CD4-positive, alpha-beta memory T cell (primary cell): Measurements from ENCODE around the gene GMDS. TPM values are rescaled to one million over a fixed set of nuclear protein-coding genes. Genes with fewer than 3 reads are reported as not detected.

ENCODE experiments used
- CTCF ChIA-PET: fragments of 350-600 bp; sonication (Branson Sonifier 250); formaldehyde crosslinking; loops from one replicate; lab custom pipeline; 2021; ENCODE audit warnings: inconsistent platforms; ENCODE audit not compliant: partially characterized antibody; lab: Charles Lee
- POLR2A ChIA-PET: fragments of 350-600 bp; sonication (Branson Sonifier 250); formaldehyde crosslinking; loops from one replicate; lab custom pipeline; 2021; ENCODE audit not compliant: partially characterized antibody; lab: Charles Lee
- DNase-seq, 5 donors: peaks; one replicate each; pipeline versions ENCODE4 v3.0.0 to v3.0.0-alpha.2; 2020 to 2022; ENCODE audit warnings: mixed read lengths in 1 of 5
- H3K27ac ChIP-seq: one replicate; pipeline ENCODE4 v1.7.0; 2013; ENCODE audit warnings: low read depth, low read length
- H3K27me3 ChIP-seq: 2 replicates; pipeline ENCODE4 v1.7.0; 2013; ENCODE audit warnings: mild to moderate bottlenecking, low read length, moderate library complexity; ENCODE audit not compliant: insufficient read depth
- H3K36me3 ChIP-seq: 2 replicates; pipeline ENCODE4 v1.7.0; 2013; ENCODE audit warnings: mild to moderate bottlenecking, low read length, moderate library complexity; ENCODE audit not compliant: insufficient read depth
- H3K4me1 ChIP-seq: 2 replicates; pipeline ENCODE4 v1.7.0; 2013; ENCODE audit warnings: mild to moderate bottlenecking, low read length, moderate library complexity; ENCODE audit not compliant: insufficient read depth
- H3K4me3 ChIP-seq, 2 donors: one replicate each; pipeline ENCODE4 v1.7.0; 2013; ENCODE audit warnings: low read length in 2 of 2, mild to moderate bottlenecking in 1 of 2
- H3K9me3 ChIP-seq, 2 donors: one replicate each; pipeline ENCODE4 v1.7.0; 2013; ENCODE audit warnings: low read length in 2 of 2, control low read depth in 1 of 2; ENCODE audit not compliant: control insufficient read depth in 1 of 2
- H3K27ac Mint-ChIP-seq, 7 donors: one replicate each; pipeline ENCODE4 v1.8.0; 2020 to 2021; ENCODE audit warnings: mixed read lengths in 7 of 7, mild to moderate bottlenecking in 6 of 7, inconsistent platforms in 3 of 7, moderate library complexity in 3 of 7
- H3K27me3 Mint-ChIP-seq, 2 donors: one replicate each; pipeline ENCODE4 v1.8.0; 2020 to 2021; ENCODE audit warnings: mixed read lengths in 2 of 2
- H3K36me3 Mint-ChIP-seq, 2 donors: one replicate each; pipeline ENCODE4 v1.8.0; 2020 to 2021; ENCODE audit warnings: mixed read lengths in 2 of 2, inconsistent platforms in 1 of 2, mild to moderate bottlenecking in 1 of 2
- H3K4me1 Mint-ChIP-seq, 4 donors: one replicate each; pipeline ENCODE4 v1.8.0; 2020 to 2021; ENCODE audit warnings: mixed read lengths in 4 of 4, mild to moderate bottlenecking in 1 of 4
- H3K4me3 Mint-ChIP-seq, 8 donors: one replicate each; pipeline ENCODE4 v1.8.0; 2020 to 2021; ENCODE audit warnings: mixed read lengths in 8 of 8, mild to moderate bottlenecking in 7 of 8, moderate library complexity in 6 of 8, inconsistent platforms in 3 of 8
- H3K9me3 Mint-ChIP-seq, 8 donors: one replicate each; pipeline ENCODE4 v1.8.0; 2020 to 2021; ENCODE audit warnings: mixed read lengths in 8 of 8, mild to moderate bottlenecking in 5 of 8, inconsistent platforms in 3 of 8, moderate library complexity in 1 of 8
- intact Hi-C: fragments of 100-400 bp; cut with micrococcal nuclease; formaldehyde crosslinking; loops from one replicate; pipeline ENCODE4 v1.15.1; 2023
- polyA plus RNA-seq, 2 donors: library from polyadenylated mRNA; unstranded; fragments of 300-500 nt; fragmentation: Illumina TruSeq; gene quantifications; one replicate each; pipeline ENCODE4 v1.2.3, GENCODE V29; 2021
- total RNA-seq, 2 experiments: library from RNA; stranded (reverse); gene quantifications; one replicate each; pipeline ENCODE4 v1.2.3, GENCODE V29; 2021

Gene GMDS
- total and polyA plus RNA-seq, 4 experiments from 2014 or later = 12.1 to 24.0 (median 15.2) TPM

- Mint-ChIP-seq H3K27ac (no peak overlapping the region), H3K4me3 (no peak overlapping the region), H3K27me3 (no peaks in the 10 kb centered on the region), H3K36me3 (peaks cover 5 to 11% of the 10 kb centered on the region in 2 donors), H3K9me3 (no peaks in the 10 kb centered on the region), H3K4me1 (peaks cover 6 to 10% (median 8%) of the 10 kb centered on the region in 4 donors)
- CTCF ChIA-PET = interaction anchor here (1.7 kb wide), 1 partner anchor 521 kb away, joined by 3 read pairs; no protein-coding TSS in a partner anchor
- POLR2A ChIA-PET = no interaction called here
- Histone ChIP-seq H3K27me3 (no peaks in the 10 kb centered on the region), H3K36me3 (no peaks in the 10 kb centered on the region), H3K9me3 (no peaks in the 10 kb centered on the region), H3K27ac (no peak overlapping the region), H3K4me1 (peaks cover 1% of the 10 kb centered on the region), H3K4me3 (no peak overlapping the region)
- intact Hi-C loops = no loop called here
- DNase-seq = no peak
These were observed 128.9 kb downstream of the GMDS start for GRCh38 chr6:2116496-2116895.

GRCh38 chr6:2114100-2114499 is 131.3 kb downstream of the GMDS start:
- Mint-ChIP-seq H3K4me3 (no peak overlapping the region), H3K4me1 (peaks cover 14 to 22% (median 18%) of the 10 kb centered on the region in 4 donors), H3K27me3 (no peaks in the 10 kb centered on the region), H3K27ac (no peak overlapping the region), H3K36me3 (peaks cover 0 to 11% of the 10 kb centered on the region in 2 donors), H3K9me3 (no peaks in the 10 kb centered on the region)
- H3K36me3 ChIP-seq = no peaks in the 10 kb centered on the region
- no peaks in the 10 kb centered on the region for H3K9me3 ChIP-seq
- DNase-seq = no peak
- H3K4me1 ChIP-seq = peaks cover 10% of the 10 kb centered on the region
- ChIA-PET CTCF (no interaction called here), POLR2A (no interaction called here)
- H3K27me3 ChIP-seq = no peaks in the 10 kb centered on the region
- H3K27ac ChIP-seq = no peak overlapping the region
- no peak overlapping the region for H3K4me3 ChIP-seq
- intact Hi-C loops = no loop called here

GRCh38 chr6:2111162-2111677 is 134.2 kb downstream of the GMDS start:
- H3K4me3 ChIP-seq = no peak overlapping the region
- peak overlapping the region in 7 of 8 donors; percentile 51 to 73 (median 69) for H3K4me3 Mint-ChIP-seq
- peaks cover 14 to 22% (median 18%) of the 10 kb centered on the region in 4 donors for H3K4me1 Mint-ChIP-seq
- no peaks in the 10 kb centered on the region for H3K27me3 ChIP-seq
- no peaks in the 10 kb centered on the region for H3K36me3 ChIP-seq
- H3K4me1 ChIP-seq = peaks cover 10% of the 10 kb centered on the region
- H3K36me3 Mint-ChIP-seq = peaks cover 0 to 11% of the 10 kb centered on the region in 2 donors
- DNase-seq = no peak
- no peaks in the 10 kb centered on the region for H3K9me3 Mint-ChIP-seq
- H3K9me3 ChIP-seq = no peaks in the 10 kb centered on the region
- ChIA-PET CTCF (interaction anchor here (1.3 to 1.9 kb wide), 2 partner anchors 12 to 523 kb away, joined by 4 read pairs; no protein-coding TSS in a partner anchor), POLR2A (no interaction called here)
- H3K27ac ChIP-seq = no peak overlapping the region
- H3K27me3 Mint-ChIP-seq = no peaks in the 10 kb centered on the region
- H3K27ac Mint-ChIP-seq = peak overlapping the region in 4 of 7 donors; percentile 1 to 34 (median 28)
- intact Hi-C loops = no loop called here

GRCh38 chr6:2110504-2110903 is 134.9 kb downstream of the GMDS start:
- Histone ChIP-seq H3K36me3 (no peaks in the 10 kb centered on the region), H3K27me3 (no peaks in the 10 kb centered on the region), H3K4me1 (peaks cover 10% of the 10 kb centered on the region), H3K9me3 (no peaks in the 10 kb centered on the region), H3K27ac (no peak overlapping the region), H3K4me3 (no peak overlapping the region)
- intact Hi-C loops = no loop called here
- Mint-ChIP-seq H3K27me3 (no peaks in the 10 kb centered on the region), H3K4me1 (peaks cover 14 to 22% (median 18%) of the 10 kb centered on the region in 4 donors), H3K27ac (peak overlapping the region in 5 of 7 donors; percentile 1 to 54 (median 31)), H3K9me3 (no peaks in the 10 kb centered on the region), H3K36me3 (peaks cover 0 to 8% of the 10 kb centered on the region in 2 donors), H3K4me3 (peak overlapping the region; percentile 34 to 73 (median 64))
- ChIA-PET POLR2A (no interaction called here), CTCF (interaction anchor here (1.9 kb wide), 1 partner anchor 523 kb away, joined by 4 read pairs; no protein-coding TSS in a partner anchor)
- DNase-seq = peak in 1 of 5 donors; percentile 2

GRCh38 chr6:2109796-2110195 is 135.6 kb downstream of the GMDS start:
- Histone ChIP-seq H3K27me3 (no peaks in the 10 kb centered on the region), H3K4me3 (no peak overlapping the region), H3K4me1 (peaks cover 10% of the 10 kb centered on the region), H3K27ac (no peak overlapping the region), H3K9me3 (no peaks in the 10 kb centered on the region), H3K36me3 (no peaks in the 10 kb centered on the region)
- peaks cover 14 to 22% (median 18%) of the 10 kb centered on the region in 4 donors for H3K4me1 Mint-ChIP-seq
- H3K9me3 Mint-ChIP-seq = no peaks in the 10 kb centered on the region
- H3K27me3 Mint-ChIP-seq = no peaks in the 10 kb centered on the region
- POLR2A ChIA-PET = no interaction called here
- H3K27ac Mint-ChIP-seq = no peak overlapping the region
- no peak overlapping the region for H3K4me3 Mint-ChIP-seq
- CTCF ChIA-PET = interaction anchor here (1.9 kb wide), 1 partner anchor 524 kb away, joined by 4 read pairs; no protein-coding TSS in a partner anchor
- H3K36me3 Mint-ChIP-seq = peaks cover 0 to 3% of the 10 kb centered on the region in 2 donors
- no peak for DNase-seq
- intact Hi-C loops = no loop called here

GRCh38 chr6:2108700-2109306 is 136.6 kb downstream of the GMDS start:
- Mint-ChIP-seq H3K4me3 (peak overlapping the region in 1 of 8 donors; percentile 27), H3K27me3 (no peaks in the 10 kb centered on the region), H3K36me3 (peaks cover 0 to 7% of the 10 kb centered on the region in 2 donors), H3K4me1 (peaks cover 14 to 22% (median 18%) of the 10 kb centered on the region in 4 donors), H3K27ac (no peak overlapping the region), H3K9me3 (no peaks in the 10 kb centered on the region)
- H3K36me3 ChIP-seq = no peaks in the 10 kb centered on the region
- ChIA-PET CTCF (interaction anchor here (1.0 to 1.1 kb wide), 2 partner anchors 10 to 501 kb away, joined by 3 read pairs; no protein-coding TSS in a partner anchor), POLR2A (no interaction called here)
- no peaks in the 10 kb centered on the region for H3K9me3 ChIP-seq
- intact Hi-C loops = no loop called here
- DNase-seq = no peak
- no peaks in the 10 kb centered on the region for H3K27me3 ChIP-seq
- H3K27ac ChIP-seq = no peak overlapping the region
- H3K4me3 ChIP-seq = no peak overlapping the region
- H3K4me1 ChIP-seq = peaks cover 10% of the 10 kb centered on the region

- H3K27me3 Mint-ChIP-seq = no peaks in the 10 kb centered on the region
- peaks cover 0 to 3% of the 10 kb centered on the region in 2 donors for H3K36me3 Mint-ChIP-seq
- ChIA-PET CTCF (interaction anchor here (0.8 to 3.7 kb wide), 10 partner anchors 13 to 580 kb away, joined by 3 to 38 read pairs (median 5); no protein-coding TSS in a partner anchor), POLR2A (no interaction called here)
- no peaks in the 10 kb centered on the region for H3K9me3 Mint-ChIP-seq
- no peak overlapping the region for H3K4me3 Mint-ChIP-seq
- intact Hi-C loops = loop anchor here (1.0 kb wide), 1 partner anchor 92 kb away; no protein-coding TSS in a partner anchor
- Histone ChIP-seq H3K27me3 (no peaks in the 10 kb centered on the region), H3K4me3 (no peak overlapping the region), H3K27ac (no peak overlapping the region), H3K9me3 (no peaks in the 10 kb centered on the region), H3K36me3 (no peaks in the 10 kb centered on the region), H3K4me1 (no peaks in the 10 kb centered on the region)
- no peak overlapping the region for H3K27ac Mint-ChIP-seq
- H3K4me1 Mint-ChIP-seq = no peaks in the 10 kb centered on the region
- no peak for DNase-seq
These were observed 140.9 kb downstream of the GMDS start for GRCh38 chr6:2104524-2104880.
